Measurements from ENCODE around the gene VAV3.
"Not testable (repeated sequence)": the region's sequence is repeated elsewhere in the genome, so short reads cannot be mapped to it uniquely, and the experiment has no call there.

VAV3 gene, protein sequence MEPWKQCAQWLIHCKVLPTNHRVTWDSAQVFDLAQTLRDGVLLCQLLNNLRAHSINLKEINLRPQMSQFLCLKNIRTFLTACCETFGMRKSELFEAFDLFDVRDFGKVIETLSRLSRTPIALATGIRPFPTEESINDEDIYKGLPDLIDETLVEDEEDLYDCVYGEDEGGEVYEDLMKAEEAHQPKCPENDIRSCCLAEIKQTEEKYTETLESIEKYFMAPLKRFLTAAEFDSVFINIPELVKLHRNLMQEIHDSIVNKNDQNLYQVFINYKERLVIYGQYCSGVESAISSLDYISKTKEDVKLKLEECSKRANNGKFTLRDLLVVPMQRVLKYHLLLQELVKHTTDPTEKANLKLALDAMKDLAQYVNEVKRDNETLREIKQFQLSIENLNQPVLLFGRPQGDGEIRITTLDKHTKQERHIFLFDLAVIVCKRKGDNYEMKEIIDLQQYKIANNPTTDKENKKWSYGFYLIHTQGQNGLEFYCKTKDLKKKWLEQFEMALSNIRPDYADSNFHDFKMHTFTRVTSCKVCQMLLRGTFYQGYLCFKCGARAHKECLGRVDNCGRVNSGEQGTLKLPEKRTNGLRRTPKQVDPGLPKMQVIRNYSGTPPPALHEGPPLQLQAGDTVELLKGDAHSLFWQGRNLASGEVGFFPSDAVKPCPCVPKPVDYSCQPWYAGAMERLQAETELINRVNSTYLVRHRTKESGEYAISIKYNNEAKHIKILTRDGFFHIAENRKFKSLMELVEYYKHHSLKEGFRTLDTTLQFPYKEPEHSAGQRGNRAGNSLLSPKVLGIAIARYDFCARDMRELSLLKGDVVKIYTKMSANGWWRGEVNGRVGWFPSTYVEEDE

DNA sequence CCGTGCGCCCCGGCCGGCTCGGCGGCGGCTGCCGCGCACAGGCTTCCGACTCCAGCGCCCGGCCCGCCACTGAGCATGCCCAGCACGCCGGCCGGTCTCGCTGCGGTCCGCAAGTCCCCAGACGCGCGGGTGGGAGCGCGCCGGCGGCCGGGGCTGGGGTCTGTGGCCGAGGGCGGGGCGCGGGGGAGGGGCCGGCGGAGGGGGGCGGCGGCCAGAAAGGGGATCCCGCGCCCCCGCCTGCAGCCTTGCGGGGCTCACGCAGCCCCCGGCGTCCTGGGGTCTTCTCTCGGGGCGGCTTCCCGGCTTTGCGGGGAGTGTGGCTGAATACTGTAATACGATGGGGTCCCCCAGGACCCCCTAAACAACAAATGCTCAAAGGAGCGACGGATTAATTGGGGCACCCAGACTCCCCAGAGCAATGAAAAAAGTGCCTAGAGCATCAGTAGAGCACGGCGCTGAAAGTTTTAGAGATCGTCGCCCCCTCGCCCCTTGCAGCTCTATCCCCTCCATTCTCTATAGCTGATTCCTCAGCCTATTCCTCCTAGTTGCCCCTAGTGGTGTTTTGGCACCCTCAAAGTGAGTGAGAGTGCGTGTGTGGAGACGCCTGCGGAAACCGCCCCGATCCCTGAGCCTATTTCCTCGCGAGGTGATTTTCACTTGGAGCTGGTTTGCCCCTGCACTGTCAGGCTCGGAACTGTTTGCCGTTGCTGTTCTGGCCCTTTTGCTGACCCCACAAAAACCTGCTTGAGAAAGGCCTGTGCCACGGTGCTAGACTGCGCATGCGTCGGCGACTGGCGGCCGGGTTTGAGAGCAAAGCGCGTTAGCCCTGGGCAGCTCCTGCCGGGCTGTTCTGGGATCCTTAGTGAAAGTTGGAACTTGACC, at the start of gene VAV3:
Gene VAV3, minus strand, starts transcription at position 71 of the 882 bp plus-strand sequence. CDS start 311 bp downstream, outside the sequence.
- peak; percentile 20 to 29 (median 25) for DNase-seq

DNA sequence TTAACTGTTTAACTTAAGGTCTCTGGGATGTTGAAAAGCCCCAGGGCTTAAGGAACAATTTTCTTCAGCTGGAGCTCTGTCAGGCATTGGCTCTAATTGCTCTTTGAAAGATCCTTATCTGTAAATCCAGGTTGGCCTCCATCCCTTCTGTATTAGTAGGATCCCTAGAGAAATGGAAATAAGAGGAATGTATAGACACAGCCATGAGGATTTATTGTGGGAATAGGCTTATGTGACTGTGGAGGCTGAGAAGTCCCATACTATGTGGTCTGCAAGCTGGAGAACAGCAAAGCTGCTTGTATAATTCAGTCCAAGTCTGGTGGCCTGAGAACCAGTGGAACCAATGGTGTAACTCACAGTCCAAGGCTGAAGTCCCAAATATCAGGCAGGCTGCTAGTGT, 47.6 kb upstream of the VAV3 start:
- DNase-seq: no peak

DNA sequence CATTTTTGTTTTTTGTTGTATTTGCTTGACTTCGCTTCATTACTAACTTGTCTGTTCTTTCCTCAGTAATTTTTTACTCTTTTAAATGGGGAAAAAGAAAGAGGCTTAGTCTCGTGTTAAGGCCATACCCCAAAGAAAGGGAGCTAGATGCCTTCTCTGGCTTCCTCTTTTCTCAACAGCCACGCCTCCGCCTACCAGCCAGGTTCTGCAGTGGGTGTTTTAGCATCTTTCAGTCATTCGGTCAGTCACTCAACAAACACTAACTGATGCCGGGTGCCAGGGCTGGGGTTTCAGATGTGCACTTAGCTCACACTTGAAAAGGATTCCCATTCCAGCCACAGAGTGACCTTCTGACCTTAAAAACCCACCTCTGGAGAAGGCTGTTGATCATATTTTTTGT, 46.3 kb upstream of the VAV3 start:
- no peak for DNase-seq

DNA sequence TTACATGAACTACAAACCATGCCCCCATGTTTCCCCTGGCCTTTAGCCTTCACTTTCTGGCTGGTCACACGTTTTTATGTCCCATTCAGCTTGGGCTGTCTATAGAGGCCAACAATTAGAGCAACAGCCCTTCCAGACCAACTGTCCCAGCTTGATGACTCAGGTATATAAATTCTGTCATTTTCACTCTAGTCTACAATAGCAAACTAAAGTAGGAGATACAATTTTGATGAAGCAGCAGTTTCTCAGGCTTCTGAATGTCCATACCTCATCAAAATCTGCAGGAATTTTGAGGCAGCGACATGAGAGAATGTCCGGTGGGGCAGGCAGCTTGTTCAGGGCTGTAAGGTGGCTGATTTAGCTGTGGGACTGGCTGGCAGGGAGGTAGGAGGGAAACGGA, 45.6 kb upstream of the VAV3 start:
- DNase-seq: no peak

DNA sequence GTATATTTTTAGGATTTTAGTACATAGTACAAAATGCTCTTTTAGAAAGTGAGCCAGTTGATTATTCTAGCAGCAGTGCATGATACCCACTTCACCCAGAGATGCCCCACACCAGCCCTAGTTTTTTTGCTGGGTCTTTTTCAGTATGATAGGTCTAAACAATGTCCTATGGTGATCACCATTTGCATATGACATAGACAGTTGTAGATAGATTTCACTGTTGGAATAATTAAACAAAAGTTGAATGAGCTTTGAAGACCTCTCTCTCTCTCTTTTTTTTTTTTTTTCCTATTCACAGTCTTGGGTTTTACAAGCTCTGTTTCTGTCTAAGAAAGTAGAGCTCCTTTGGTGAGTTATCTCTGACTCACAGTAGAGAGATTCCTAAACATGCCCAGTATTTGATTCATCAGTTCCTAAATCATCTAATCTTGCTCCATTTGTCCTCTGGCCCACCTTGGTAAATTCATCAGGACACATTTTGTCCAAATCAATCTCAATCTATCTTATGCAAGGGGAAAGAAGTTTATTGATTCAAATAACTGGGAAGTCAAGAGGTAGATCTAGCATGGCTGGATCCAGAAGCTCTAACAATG, 44.7 kb upstream of the VAV3 start:
- no peak for DNase-seq

DNA sequence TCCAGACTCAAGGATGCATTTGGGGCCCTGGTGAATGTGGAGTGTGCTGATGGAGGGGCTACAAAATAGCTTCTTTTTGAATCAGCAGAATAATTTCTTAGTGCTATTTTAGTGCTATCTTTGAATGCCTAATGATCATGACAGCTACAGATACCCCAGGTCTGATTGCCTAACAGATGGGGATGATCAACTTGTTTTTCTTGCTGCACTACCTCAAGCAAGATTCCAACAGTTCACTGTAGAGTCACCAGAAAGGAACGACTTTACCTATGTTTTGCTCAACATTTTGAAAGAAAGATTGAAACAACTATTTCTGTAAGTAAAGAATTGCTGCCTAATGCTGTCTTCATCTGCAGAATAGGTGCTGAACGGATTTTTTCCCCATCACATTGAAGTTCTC, 42.6 kb upstream of the VAV3 start:
- no peak for DNase-seq

DNA sequence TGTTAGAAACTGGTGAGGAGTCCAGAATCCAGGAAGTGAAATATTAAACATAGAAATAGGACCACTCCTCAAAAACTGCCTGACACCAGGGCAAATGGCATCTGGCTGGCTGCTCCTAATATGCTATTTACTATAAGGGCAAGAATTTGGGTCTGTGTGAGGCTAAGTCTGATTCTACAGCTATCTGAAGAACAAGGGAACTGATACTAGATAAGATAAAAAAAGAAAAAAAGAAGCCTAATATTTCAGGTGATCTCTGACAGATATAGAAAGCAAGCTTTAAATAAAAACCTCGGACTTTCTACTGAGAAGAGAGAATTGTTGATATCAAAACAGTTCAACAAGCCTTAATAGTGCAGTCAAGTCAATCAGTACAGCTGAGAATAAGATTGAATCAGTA, 42.1 kb upstream of the VAV3 start:
- no peak for DNase-seq

DNA sequence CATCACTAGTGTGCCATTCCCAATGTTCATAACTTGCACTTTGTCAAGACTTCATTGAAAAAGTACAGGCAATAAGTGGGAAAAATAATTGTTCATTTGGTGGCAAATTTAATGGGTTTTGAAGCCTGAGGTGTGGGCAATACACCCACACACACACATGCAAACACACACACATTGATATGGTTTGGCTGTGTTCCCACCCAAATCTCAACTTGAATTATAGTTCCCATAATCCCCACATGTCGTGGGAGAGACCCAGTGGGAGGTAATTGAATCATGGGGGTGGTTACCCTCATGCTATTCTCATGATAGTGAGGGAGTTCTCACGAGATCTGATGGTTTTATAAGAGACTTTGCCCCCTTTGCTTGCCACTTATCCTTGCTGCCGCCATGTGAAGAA, 39.9 kb upstream of the VAV3 start:
- not testable (repeated sequence) for DNase-seq

DNA sequence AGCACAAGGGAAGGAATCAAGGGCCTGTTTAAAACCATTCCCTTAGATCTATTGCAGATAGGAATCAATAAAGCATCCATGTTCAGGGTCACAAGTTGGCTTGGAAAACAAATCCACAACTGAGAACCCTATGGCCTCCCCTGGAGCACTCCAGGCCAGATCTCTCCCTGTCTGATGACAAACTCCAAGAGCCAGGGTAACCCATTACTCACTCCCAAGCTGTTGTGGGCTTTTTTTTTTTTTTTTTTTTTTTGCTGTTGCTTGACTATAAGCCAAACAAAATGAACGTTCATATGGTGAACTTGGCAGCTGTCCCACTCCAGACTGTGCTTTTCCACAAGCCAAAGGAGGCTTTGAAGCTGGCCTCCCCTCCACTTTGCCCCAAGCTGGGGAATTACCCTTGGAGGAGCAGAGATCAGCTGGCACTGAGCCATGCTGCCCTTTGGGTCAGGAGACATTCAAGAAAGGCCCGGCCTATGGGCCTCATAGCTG, 35.7 kb upstream of the VAV3 start:
- DNase-seq: no peak

DNA sequence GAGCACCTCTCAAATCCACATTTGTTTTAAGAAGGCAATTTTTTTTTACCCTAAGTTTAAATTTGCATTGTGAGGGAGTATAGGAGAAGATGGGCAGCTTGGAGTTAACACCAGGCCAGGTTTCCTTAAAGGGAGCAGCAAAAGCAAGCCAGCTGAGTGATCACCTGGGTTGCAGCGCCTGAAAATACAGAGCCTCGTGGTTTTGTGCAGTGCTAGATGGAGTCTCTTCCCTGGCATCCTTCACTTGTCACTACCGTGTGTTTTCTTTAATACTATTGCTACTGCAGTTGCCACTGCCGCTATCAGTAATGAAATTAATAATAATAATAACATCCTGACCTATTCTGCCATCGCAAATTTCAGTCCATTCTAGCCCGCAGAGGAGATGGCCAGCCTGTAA, 35.2 kb upstream of the VAV3 start:
- no peak for DNase-seq

DNA sequence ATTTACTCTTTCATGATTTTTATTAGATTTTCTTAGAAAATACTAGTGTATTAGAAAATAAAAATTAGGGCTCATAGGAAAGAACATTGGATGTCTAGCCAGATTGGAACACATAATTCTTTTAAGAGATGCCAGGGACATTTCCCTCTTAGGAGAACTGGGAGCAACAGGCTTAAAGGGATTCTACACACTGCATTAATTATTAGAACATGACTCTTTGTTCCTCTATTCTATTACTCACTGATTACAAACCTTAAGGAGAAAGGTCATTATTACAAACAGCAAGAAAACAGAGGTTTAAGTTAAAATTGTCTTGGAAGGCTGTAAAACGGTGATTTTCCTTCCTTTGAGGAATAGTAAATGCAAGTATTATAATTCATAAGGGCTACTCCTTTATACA, 32.9 kb upstream of the VAV3 start:
- no peak for DNase-seq

DNA sequence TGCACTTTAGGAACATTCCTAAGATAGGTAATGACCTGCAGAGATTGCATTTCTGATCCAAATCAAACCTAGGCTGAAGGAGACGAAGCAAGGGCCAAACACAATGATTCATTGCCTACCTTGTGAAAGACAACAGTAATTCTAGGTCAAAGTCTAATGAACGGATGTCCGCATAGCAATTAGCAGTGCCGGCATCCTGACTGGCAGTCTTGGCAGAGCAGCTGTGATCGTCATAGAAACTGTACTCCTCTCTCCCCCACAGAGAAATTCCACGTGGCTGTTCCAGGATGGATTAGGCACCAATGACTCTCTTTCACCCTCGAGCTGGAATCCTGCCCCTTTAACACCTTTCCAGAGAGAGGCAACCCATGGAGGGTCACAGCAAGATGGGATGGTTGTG, 28.9 kb upstream of the VAV3 start:
- no peak for DNase-seq

DNA sequence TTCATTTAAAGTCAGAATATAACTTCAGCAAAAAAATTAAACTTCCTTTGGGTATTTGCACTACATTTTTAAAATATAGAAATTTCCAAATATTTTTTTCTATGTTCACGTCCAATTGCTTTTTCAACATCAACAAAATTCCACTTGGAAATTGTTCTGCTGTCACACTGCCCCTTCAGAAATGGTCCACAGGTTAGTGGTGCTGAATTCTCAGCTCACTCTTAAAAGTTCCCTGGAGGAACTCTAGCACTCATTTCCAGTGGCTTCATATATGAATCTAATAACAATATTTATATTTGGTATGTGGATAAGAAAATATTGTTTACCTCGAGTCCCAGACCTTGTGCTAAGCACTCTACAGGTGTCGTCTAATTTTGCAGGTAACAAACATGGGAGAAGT, 27.4 kb upstream of the VAV3 start:
- DNase-seq: no peak

DNA sequence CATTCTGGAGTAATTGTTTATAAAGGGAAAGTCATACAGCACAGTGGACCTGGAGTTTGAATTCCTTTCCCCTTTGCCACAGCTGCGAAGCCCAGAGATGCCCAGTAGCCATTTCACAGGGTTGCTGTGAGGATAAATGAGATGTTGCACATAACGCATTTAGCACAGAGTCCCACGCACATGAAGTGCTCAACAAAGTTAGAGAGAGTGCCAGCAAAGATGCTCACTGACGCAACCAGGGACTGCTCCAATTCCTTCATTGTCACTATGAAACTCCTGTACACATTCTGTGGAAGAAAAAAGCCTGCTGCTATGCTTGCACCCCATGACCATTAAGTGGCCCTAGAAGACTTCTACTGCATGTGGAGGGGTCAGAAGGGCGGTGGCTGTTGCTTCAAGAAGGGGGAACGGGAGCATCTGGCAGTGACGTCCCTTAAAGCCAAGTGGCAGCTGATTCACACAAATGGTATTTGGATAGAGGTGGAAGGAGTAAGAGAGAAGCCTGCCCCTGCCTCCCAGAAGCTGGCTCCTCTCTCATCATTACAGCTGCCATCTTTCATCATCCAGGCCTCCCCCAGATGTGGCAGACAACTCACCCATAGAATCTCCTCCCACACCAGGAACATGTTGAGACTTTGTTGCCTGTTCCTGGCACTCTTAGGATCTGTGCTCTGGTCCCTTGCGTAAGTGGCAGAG, 26.5 kb upstream of the VAV3 start:
- no peak for DNase-seq

DNA sequence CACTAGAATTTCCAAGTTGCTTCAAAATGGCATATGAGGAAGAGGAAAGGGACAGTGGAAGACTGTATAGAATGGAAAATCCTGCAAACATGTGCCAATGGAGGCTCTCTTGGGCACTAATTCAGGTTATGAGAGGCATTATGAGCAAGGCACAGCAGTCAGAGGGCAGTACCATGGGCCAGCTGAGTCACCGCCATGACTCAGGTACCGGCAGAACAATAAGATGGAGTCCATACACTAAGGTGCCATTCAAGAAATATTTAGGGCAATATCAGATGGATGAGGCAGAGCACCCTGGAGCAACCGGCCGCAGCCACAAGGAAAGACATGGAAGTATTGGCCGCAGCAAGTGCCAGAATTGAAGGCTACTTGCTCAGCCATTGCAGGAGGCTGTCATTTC, 25.6 kb upstream of the VAV3 start:
- no peak for DNase-seq

DNA sequence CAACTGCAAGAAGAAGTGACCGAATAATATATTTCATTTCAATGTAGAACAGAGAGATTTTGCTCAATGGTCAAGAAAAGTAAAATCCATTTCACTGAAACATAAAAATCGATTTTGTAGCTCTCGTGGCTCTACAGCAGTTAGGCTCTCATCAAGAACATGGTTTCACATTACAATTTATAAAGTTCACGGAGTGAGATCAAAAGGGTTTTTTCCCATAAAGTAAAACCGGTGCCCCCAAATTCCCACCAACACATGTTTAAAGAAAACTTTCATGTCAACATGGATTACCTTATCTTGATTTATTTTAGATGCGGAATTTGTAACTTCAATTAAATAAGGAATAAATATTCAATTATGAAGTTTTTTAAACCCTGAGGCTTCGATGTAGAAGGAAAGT, 16.3 kb upstream of the VAV3 start:
- no peak for DNase-seq

DNA sequence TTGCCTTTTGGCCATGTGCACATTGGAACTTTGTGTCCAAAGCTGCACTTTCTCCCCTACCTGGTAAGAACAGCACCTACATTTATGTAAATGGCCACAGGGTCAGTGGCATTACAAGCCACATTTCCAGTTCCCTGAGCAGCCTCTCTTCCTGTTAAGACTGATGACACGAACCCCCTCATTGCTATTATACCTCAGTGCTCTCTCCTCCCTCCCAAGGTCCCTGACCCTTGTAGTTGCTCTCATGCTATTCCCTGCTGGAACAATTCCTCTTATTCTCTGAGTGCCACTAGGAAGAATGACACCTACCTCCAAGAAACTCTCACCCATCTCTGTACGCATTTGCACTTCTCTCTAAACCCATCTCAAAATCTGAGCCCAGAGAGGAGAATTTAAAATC, 14.9 kb upstream of the VAV3 start:
- DNase-seq: no peak

DNA sequence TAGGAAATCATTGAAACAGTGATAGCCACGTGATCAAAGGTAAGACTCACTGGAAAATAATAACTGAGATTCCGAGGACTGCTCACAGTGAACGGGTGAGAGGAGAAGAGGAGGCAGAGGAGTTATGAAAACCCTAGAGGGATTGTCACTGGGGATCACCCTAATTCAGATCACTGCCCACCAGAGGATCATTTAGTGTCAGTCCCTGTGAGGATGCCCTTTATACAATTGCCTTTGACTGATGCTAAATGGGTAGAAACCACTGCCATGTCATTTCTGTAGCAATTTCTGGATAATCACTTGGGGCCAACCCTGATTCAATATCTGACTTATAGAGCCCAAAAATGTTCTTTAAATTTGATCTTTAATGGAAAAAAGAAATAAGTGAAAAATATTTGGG, 14.1 kb upstream of the VAV3 start:
- DNase-seq: no peak

DNA sequence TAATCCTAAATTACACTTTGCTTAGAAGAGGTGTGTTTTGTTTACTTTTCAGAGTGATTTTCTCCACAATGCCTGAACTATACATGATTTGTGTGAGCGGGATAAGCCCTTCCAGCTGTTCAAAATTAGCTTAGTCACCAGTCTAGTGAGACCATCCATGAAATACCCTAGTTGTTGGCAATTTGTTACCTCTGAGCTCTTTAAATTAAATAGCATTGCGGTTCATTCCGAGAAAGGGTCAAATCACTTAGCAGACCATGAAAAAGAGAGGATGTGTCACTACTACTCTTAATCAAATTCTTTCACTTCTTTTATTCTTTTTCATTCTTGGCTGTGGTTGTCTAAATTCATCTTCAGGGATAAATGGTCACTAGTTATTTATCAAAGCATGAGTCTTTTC, 11.9 kb upstream of the VAV3 start:
- DNase-seq: no peak

DNA sequence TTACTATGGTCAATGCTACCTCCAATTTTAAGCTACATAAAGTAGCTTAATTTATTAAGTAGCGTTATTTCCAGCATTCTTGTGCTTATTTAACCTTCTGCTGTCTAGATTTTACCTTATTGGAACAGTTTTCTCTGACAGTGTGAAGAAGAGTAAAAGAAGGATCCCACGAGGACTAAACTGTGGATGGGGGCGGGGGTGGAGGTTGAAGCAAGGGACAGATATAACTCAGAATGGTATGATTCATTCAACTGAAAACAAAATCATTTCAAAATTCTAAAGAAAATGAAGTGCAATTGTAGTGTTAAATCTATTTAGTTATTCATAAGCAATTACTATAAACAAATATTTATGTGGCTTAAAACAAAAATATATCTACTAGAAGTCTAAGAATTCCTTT, 11.5 kb upstream of the VAV3 start:
- no peak for DNase-seq

DNA sequence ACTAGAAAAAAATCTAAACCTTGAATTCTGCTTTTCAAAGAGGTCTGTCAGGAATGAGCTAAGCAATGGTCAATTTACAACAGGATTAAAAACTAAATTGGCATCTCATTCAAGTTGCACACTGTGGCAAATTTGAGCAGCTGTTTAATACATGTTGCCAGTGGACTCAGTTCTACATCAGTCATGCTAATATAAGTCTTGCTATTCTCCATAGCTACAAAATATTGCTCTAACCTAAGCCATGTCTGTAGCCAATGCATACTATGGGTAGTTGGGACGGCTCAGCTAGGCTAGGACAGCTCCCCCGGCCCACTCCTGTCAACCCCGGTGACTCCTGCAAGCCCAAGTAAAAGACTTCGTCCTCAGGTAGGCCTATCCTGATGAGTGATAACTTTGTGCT, 10.9 kb upstream of the VAV3 start:
- no peak for DNase-seq

DNA sequence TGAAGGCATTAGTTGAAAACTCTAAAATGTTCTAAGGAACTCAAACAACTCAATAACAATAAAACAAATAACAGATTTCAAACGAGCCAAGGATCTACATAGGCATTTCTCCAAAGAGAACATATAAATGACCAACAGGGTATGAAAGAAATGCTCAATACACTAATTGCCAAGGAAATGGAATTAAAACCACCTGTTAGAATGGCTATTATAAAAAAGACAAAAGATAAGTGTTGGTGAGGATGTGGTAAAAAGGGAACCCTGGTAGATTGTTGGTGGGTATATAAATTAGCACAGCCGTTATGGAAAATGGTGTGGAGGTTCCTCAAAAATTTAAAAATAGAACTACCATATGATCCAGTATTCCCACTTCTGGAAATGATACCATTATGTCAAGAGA, 9.1 kb upstream of the VAV3 start:
- no peak for DNase-seq

Data from activated naive CD4-positive, alpha-beta T cell (primary cell).